ENCODE data around the gene PRAMEF33. TPM values are rescaled to one million over a fixed set of nuclear protein-coding genes. Genes with fewer than 3 reads are reported as not detected.

Gene PRAMEF33, protein sequence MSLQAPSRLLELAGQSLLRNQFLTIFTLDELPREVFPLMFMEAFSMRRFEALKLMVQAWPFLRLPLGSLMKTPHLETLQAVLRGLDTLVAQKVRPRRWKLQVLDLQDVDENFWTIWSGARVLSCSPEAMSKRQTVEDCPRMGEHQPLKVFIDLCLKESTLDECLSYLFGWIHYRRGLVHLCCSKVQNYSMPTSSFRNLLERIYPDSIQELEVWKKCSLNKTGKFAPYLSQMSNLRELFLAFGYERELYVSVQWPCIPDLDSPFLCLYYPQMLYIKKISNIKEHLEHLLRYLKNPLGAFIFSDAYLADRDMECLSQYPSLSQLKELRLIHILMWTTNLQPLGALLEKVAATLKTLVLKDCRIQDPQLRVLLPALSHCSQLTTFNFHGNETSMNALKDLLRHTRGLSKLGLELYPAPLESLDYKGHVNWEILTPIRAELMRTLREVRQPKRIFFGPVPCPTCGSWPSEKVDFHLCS
- not detected in 2 replicates for total RNA-seq

DNA sequence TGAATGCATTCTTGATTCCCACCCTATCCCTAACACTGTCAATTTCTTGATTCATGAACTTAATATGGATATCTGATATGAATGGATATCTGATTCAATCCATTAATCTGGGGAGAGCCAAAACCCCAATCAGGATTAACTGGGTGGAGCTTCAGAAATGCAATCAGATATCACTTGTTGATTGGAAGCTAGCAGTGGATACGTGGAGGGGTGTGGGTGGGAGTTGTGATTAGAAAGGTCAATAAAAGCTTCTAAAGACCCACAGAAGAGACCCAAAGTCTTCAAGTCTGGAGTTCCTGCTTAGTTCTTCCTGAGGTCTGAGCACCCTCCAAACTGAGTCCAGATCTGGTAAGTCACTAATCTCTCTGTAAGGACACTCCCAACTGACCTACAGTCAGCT is at the start of gene PRAMEF33:
PRAMEF33 (plus strand) TSS at position 301 of the 400 bp plus-strand sequence. CDS start 2,416 bp downstream, outside the sequence.

DNA sequence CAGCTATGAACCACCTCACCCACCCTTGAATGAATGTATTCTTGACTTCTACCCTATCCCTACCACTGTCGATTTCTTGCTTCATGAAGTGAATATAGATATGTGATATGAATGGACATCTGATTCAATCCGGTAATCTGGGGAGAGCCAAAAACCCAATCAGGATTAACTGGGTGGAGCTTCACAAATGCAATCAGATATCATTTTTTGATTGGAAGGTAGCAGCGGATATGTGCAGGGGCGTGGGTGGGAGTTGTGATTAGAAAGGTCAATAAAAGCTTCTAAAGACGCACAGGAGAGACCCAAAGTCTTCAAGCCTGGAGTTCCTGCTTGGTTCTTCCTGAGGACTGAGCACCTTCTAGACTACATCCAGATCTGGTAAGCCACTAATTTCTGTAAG is 49.4 kb upstream of the PRAMEF33 start, which contains the start of gene PRAMEF5:
PRAMEF5 (plus strand) TSS at position 301 of the 400 bp plus-strand sequence. CDS start 5,071 bp downstream, outside the sequence.

DNA sequence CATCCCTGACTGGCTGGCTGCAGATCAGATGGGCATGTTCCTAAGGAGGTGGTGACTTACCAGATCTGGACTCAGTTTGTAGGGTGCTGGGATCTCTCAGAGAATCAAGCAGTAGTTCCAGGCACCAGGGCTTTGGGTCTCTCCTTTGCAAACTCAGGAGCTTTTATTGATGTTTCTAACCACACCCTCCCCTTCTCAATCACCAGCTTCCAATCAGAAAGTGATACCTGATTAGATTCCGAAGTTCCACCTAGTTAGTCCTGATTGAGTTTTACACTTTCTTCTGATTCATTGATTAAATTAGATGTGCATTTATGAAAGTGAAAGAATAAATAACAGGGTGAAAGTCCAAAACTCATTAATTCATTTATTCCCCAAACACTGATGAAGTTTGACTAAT is 18.3 kb upstream of the PRAMEF33 start, which contains the start of gene PRAMEF8:
PRAMEF8 (minus strand) TSS at position 101 of the 400 bp plus-strand sequence. CDS start 1,046 bp downstream, outside the sequence.

DNA sequence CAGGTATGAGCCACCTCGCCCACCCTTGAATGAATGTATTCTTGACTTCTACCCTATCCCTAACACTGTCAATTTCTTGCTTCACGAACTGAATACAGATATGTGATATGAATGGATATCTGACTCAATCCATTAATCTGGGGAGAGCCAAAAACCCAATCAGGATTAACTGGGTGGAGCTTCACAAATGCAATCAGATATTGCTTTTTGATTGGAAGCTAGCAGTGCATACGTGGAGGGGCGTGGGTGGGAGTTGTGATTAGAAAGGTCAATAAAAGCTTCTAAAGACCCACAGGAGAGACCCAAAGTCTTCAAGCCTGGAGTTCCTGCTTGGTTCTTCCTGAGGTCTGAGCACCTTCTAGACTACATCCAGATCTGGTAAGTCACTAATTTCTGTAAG is 11.9 kb downstream of the PRAMEF33 start, which contains the start of gene PRAMEF15:
PRAMEF15 (plus strand) TSS at position 301 of the 400 bp plus-strand sequence. CDS start 2,827 bp downstream, outside the sequence.

DNA sequence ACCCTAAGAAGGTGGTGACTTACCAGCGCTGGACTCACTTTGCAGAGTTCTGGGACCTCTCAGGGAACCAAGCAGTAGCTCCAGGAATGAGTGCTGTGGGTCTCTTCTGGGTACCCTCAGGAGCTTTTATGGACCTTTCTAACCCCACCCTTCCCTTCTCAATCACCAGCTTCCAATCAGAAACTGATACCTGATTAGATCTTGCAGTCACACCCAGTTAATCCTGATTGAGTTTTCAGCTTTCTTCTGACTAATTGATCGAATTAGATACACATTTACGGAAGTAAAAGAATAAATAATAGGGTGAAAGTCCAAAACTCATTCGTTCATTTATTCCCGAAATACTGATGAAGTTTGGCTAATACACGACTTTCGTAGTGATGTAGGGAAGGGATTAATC is 43.7 kb downstream of the PRAMEF33 start, which contains the start of gene PRAMEF14:
PRAMEF14 (minus strand) TSS at position 101 of the 400 bp plus-strand sequence. CDS start 1,820 bp downstream, outside the sequence.

Other genes with a start within 250 kb of the PRAMEF33 start
- not detected in 2 replicates for gene PRAMEF27, start 247.0 kb upstream of the PRAMEF33 start, total RNA-seq
- not detected in 2 replicates for gene HNRNPCL3, start 242.8 kb upstream of the PRAMEF33 start, total RNA-seq
- gene PRAMEF25, start 232.8 kb upstream of the PRAMEF33 start, total RNA-seq, result not detected in 2 replicates
- gene HNRNPCL2, start 186.7 kb upstream of the PRAMEF33 start, total RNA-seq, result not detected in 2 replicates
- gene PRAMEF26, start 147.5 kb upstream of the PRAMEF33 start, total RNA-seq, result not detected in 2 replicates
- gene HNRNPCL4, start 137.9 kb upstream of the PRAMEF33 start, total RNA-seq, result not detected in 2 replicates
- gene PRAMEF9, start 131.7 kb upstream of the PRAMEF33 start, total RNA-seq, result not detected in 2 replicates
- gene PRAMEF13, start 102.1 kb upstream of the PRAMEF33 start, total RNA-seq, result not detected in 2 replicates
- gene PRAMEF18, start 77.4 kb upstream of the PRAMEF33 start, total RNA-seq, result not detected in 2 replicates
- not detected in 2 replicates for gene PRAMEF5, start 49.3 kb upstream of the PRAMEF33 start, total RNA-seq
- not detected in 2 replicates for gene PRAMEF8, start 18.4 kb upstream of the PRAMEF33 start, total RNA-seq
- gene PRAMEF15, start 12.0 kb downstream of the PRAMEF33 start, total RNA-seq, result not detected in 2 replicates
- gene PRAMEF14, start 43.6 kb downstream of the PRAMEF33 start, total RNA-seq, result not detected in 2 replicates
- not detected in 2 replicates for gene PRAMEF19, start 68.4 kb downstream of the PRAMEF33 start, total RNA-seq
- not detected in 2 replicates for gene PRAMEF17, start 86.1 kb downstream of the PRAMEF33 start, total RNA-seq
- gene PRAMEF20, start 106.9 kb downstream of the PRAMEF33 start, total RNA-seq, result not detected in 2 replicates
- gene LRRC38, start 210.5 kb downstream of the PRAMEF33 start, total RNA-seq, result not detected in 2 replicates

Measured in tracheal epithelial cell (primary cell).